Neural cell (in vitro differentiated cells): Measurements from ENCODE around the gene ALDH5A1. TPM values are rescaled to one million over a fixed set of nuclear protein-coding genes. Genes with fewer than 3 reads are reported as not detected.

Source experiments
- H2AFZ ChIP-seq: fragments of 200-600, 300-800 bp; sonication (generic), shearing (Covaris generic); 2 replicates; pipeline ENCODE4 v1.6.0; 2014; ENCODE audit warnings: low read depth, mild to moderate bottlenecking, antibody characterized with exemption, low read length, moderate library complexity
- H3F3A ChIP-seq: fragments of 200-600 bp; shearing (Covaris generic); 2 replicates; pipeline ENCODE4 v1.6.1; 2016; ENCODE audit warnings: mild to moderate bottlenecking, moderate library complexity, mixed read lengths, antibody characterized with exemption, low read length; ENCODE audit not compliant: insufficient read depth, poor library complexity, severe bottlenecking
- H3K27ac ChIP-seq: fragments of 200-600, 300-800 bp; sonication (generic), shearing (Covaris generic); 2 replicates; pipeline ENCODE4 v1.5.1; 2014; ENCODE audit warnings: mild to moderate bottlenecking, low read length, moderate library complexity
- H3K27me3 ChIP-seq: fragments of 300-800, 200-600 bp; sonication (generic), shearing (Covaris generic); 2 replicates; pipeline ENCODE4 v1.6.0; 2014; ENCODE audit warnings: mild to moderate bottlenecking, low read depth, low read length, moderate library complexity; ENCODE audit not compliant: insufficient read depth
- H3K36me3 ChIP-seq: fragments of 300-800, 200-600 bp; sonication (generic), shearing (Covaris generic); 2 replicates; pipeline ENCODE4 v1.5.1; 2014; ENCODE audit warnings: mild to moderate bottlenecking, antibody characterized with exemption, low read length, moderate library complexity; ENCODE audit not compliant: insufficient read depth
- H3K4me2 ChIP-seq: fragments of 300-800, 200-600 bp; sonication (generic), shearing (Covaris generic); 2 replicates; pipeline ENCODE4 v1.6.0; 2014; ENCODE audit warnings: mild to moderate bottlenecking, low read length
- H3K4me3 ChIP-seq: fragments of 300-800, 200-600 bp; sonication (generic), shearing (Covaris generic); 2 replicates; pipeline ENCODE4 v1.5.1; 2014; ENCODE audit warnings: mild to moderate bottlenecking, low read length, moderate library complexity
- H3K79me2 ChIP-seq: fragments of 200-600 bp; shearing (Covaris generic); replicated peaks from 2 replicates; pipeline ENCODE4 v1.6.0; 2014; ENCODE audit warnings: mild to moderate bottlenecking, low read length, moderate library complexity; ENCODE audit not compliant: insufficient read depth
- H3K9ac ChIP-seq: fragments of 300-800, 200-600 bp; sonication (generic), shearing (Covaris generic); 2 replicates; pipeline ENCODE4 v1.6.1; 2016; ENCODE audit warnings: mild to moderate bottlenecking, low read length, mixed read lengths
- H3K9me2 ChIP-seq: fragments of 200-600 bp; shearing (Covaris generic); 2 replicates; pipeline ENCODE4 v1.6.1; 2016; ENCODE audit warnings: mild to moderate bottlenecking, low read length, mixed read lengths; ENCODE audit not compliant: insufficient read depth
- H3K9me3 ChIP-seq: fragments of 200-600, 300-800 bp; sonication (generic), shearing (Covaris generic); 2 replicates; pipeline ENCODE4 v1.6.1; 2016; ENCODE audit warnings: mild to moderate bottlenecking, mixed run types, low read length, moderate library complexity, mixed read lengths
- H4K20me1 ChIP-seq: fragments of 200-600 bp; shearing (Covaris generic); 2 replicates; pipeline ENCODE4 v1.6.1; 2016; ENCODE audit warnings: mild to moderate bottlenecking, mixed run types; ENCODE audit not compliant: insufficient read depth
- EP300 ChIP-seq: fragments of 450-650 bp; conservative IDR thresholded peaks from 2 replicates; pipeline ENCODE4 v1.6.1; 2014; ENCODE audit warnings: antibody characterized with exemption, mild to moderate bottlenecking, moderate library complexity; ENCODE audit not compliant: poor library complexity, severe bottlenecking
- EZH2 ChIP-seq: fragments of 200-600, 300-800 bp; shearing (Covaris generic), sonication (generic); IDR thresholded peaks from 2 replicates; pipeline ENCODE4 v1.6.1; 2014; ENCODE audit warnings: antibody characterized with exemption, low read length, borderline replicate concordance, mild to moderate bottlenecking; ENCODE audit not compliant: insufficient read depth, poor library complexity, severe bottlenecking
- MXI1 ChIP-seq: fragments of 450-650 bp; conservative IDR thresholded peaks from 2 replicates; pipeline ENCODE4 v1.6.1; 2014; ENCODE audit warnings: antibody characterized with exemption, mild to moderate bottlenecking; ENCODE audit not compliant: poor library complexity, severe bottlenecking
- POLR2AphosphoS5 ChIP-seq: IDR thresholded peaks from 2 replicates; pipeline ENCODE4 v1.6.1; 2012
- RAD21 ChIP-seq: fragments of 450-650 bp; conservative IDR thresholded peaks from 2 replicates; pipeline ENCODE4 v1.6.1; 2014; ENCODE audit warnings: antibody characterized with exemption, mild to moderate bottlenecking, moderate library complexity
- SMC3 ChIP-seq: fragments of 450-650 bp; conservative IDR thresholded peaks from 2 replicates; pipeline ENCODE4 v1.6.1; 2014; ENCODE audit warnings: antibody characterized with exemption, mild to moderate bottlenecking, moderate library complexity; ENCODE audit not compliant: poor library complexity
- TAF1 ChIP-seq: IDR thresholded peaks from 2 replicates; pipeline ENCODE4 v1.6.1; 2012; ENCODE audit warnings: low read depth
- polyA plus RNA-seq: library from polyadenylated mRNA; depleted of rRNA; stranded (reverse); fragments of >200 nt; gene quantifications from 2 replicates; pipeline ENCODE4 v1.2.3, GENCODE V29; 2014
- TF ChIP-seq, protein P1 (sequence below): fragments of 450-650 bp; IDR thresholded peaks from 2 replicates; pipeline ENCODE4 v1.5.1; 2014; ENCODE audit warnings: antibody characterized with exemption, mild to moderate bottlenecking, moderate library complexity; ENCODE audit not compliant: poor library complexity, severe bottlenecking
- TF ChIP-seq, protein P2 (sequence below): IDR thresholded peaks from 2 replicates; pipeline ENCODE4 v1.6.1; 2012; ENCODE audit warnings: borderline replicate concordance

ALDH5A1 gene
- polyA plus RNA-seq, 1 donor from 2014 or later = 36.3 TPM

DNA sequence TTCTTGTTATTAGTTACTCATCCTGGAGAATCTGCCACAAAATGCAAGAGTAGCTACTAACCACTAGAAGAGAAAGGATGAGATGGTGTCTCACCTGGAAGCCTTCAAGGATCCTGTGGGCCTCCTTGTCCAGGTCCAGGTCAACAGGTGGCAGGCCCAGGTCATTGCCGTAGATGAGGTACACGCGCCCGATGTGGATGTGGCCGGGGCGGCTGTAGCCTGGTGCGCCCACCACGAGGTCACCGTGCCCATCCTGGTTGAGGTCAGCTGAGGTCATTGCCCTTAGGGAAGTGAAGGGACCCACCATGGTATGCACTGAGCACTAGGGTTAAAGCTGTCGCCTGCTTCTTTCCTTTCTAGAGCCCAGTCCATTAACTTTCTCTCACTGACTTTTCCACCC, 40.8 kb upstream of the ALDH5A1 start:
- Histone ChIP-seq H3K4me2 (no peak overlapping the region), H3K36me3 (no peaks in the 10 kb centered on the region), H2AFZ (no peak overlapping the region), H3K27me3 (no peaks in the 10 kb centered on the region), H3F3A (no peaks in the 10 kb centered on the region), H4K20me1 (no peaks in the 10 kb centered on the region), H3K9me2 (no peaks in the 10 kb centered on the region), H3K9ac (no peak overlapping the region), H3K79me2 (no peaks in the 10 kb centered on the region), H3K4me3 (no peak overlapping the region), H3K27ac (no peak overlapping the region), H3K9me3 (no peaks in the 10 kb centered on the region)
- TF ChIP-seq EZH2 (no peak), RAD21 (no peak), TAF1 (no peak), MXI1 (no peak), EP300 (no peak), POLR2AphosphoS5 (no peak), SMC3 (no peak)
- TF ChIP-seq, protein P1, sequence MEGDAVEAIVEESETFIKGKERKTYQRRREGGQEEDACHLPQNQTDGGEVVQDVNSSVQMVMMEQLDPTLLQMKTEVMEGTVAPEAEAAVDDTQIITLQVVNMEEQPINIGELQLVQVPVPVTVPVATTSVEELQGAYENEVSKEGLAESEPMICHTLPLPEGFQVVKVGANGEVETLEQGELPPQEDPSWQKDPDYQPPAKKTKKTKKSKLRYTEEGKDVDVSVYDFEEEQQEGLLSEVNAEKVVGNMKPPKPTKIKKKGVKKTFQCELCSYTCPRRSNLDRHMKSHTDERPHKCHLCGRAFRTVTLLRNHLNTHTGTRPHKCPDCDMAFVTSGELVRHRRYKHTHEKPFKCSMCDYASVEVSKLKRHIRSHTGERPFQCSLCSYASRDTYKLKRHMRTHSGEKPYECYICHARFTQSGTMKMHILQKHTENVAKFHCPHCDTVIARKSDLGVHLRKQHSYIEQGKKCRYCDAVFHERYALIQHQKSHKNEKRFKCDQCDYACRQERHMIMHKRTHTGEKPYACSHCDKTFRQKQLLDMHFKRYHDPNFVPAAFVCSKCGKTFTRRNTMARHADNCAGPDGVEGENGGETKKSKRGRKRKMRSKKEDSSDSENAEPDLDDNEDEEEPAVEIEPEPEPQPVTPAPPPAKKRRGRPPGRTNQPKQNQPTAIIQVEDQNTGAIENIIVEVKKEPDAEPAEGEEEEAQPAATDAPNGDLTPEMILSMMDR = no peak
- TF ChIP-seq, protein P2, sequence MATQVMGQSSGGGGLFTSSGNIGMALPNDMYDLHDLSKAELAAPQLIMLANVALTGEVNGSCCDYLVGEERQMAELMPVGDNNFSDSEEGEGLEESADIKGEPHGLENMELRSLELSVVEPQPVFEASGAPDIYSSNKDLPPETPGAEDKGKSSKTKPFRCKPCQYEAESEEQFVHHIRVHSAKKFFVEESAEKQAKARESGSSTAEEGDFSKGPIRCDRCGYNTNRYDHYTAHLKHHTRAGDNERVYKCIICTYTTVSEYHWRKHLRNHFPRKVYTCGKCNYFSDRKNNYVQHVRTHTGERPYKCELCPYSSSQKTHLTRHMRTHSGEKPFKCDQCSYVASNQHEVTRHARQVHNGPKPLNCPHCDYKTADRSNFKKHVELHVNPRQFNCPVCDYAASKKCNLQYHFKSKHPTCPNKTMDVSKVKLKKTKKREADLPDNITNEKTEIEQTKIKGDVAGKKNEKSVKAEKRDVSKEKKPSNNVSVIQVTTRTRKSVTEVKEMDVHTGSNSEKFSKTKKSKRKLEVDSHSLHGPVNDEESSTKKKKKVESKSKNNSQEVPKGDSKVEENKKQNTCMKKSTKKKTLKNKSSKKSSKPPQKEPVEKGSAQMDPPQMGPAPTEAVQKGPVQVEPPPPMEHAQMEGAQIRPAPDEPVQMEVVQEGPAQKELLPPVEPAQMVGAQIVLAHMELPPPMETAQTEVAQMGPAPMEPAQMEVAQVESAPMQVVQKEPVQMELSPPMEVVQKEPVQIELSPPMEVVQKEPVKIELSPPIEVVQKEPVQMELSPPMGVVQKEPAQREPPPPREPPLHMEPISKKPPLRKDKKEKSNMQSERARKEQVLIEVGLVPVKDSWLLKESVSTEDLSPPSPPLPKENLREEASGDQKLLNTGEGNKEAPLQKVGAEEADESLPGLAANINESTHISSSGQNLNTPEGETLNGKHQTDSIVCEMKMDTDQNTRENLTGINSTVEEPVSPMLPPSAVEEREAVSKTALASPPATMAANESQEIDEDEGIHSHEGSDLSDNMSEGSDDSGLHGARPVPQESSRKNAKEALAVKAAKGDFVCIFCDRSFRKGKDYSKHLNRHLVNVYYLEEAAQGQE = no peak

DNA sequence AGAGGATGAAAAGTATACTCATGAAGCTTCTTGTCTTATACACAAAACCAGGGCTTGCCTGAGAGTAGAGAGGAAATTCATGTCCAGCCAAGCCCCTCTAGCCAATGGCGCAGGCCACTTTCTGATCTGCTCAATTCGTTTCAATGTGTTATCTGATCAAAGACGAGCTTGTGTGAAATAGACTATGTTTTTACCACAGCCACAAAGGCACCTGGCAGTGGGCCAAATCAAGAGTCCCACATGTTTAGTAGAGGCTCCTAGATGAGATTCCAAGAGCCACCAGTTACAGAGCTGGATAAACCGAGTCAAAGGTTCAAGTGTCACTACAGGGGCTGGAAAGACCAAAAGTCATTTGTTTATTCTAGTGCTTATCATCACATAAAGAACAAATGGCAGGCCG, 40.3 kb upstream of the ALDH5A1 start:
- H3K9me2 ChIP-seq = no peaks in the 10 kb centered on the region
- H3K27ac ChIP-seq = no peak overlapping the region
- H3K4me3 ChIP-seq = no peak overlapping the region
- no peaks in the 10 kb centered on the region for H3F3A ChIP-seq
- H3K27me3 ChIP-seq = no peaks in the 10 kb centered on the region
- no peaks in the 10 kb centered on the region for H3K9me3 ChIP-seq
- no peak overlapping the region for H3K9ac ChIP-seq
- no peaks in the 10 kb centered on the region for H3K36me3 ChIP-seq
- TF ChIP-seq EZH2 (no peak), TAF1 (no peak), POLR2AphosphoS5 (no peak), SMC3 (no peak), MXI1 (no peak), RAD21 (no peak), EP300 (no peak)
- TF ChIP-seq, protein P1 = no peak
- TF ChIP-seq, protein P2 = no peak
- H2AFZ ChIP-seq = no peak overlapping the region
- H4K20me1 ChIP-seq = no peaks in the 10 kb centered on the region
- no peak overlapping the region for H3K4me2 ChIP-seq
- no peaks in the 10 kb centered on the region for H3K79me2 ChIP-seq
